ENCODE results near the gene ANXA2R.
A peak's percentile ranks its signal among the peaks of the same experiment; 100 is the strongest.
"Not testable (repeated sequence)": the region's sequence is repeated elsewhere in the genome, so short reads cannot be mapped to it uniquely, and the experiment has no call there.

Gene ANXA2R

GRCh38 chr5:43040287-43041098 is at the start of gene ANXA2R:
Gene ANXA2R, minus strand, starts transcription at chr5:43040319. Its CDS starts 273 bp downstream, at chr5:43040046.
- DNase-seq, result peak in 51 of 56 donors; percentile 5 to 75 (median 50)

GRCh38 chr5:43086118-43086908 is 46.2 kb upstream of the ANXA2R start:
- DNase-seq, result not testable (repeated sequence)

- no peak for DNase-seq
These were observed 45.3 kb upstream of the ANXA2R start for GRCh38 chr5:43085453-43085852.

GRCh38 chr5:43084468-43084867 is 44.3 kb upstream of the ANXA2R start:
- DNase-seq, result not testable (repeated sequence)

- DNase-seq, result not testable (repeated sequence)
These were observed 41.2 kb upstream of the ANXA2R start for GRCh38 chr5:43081345-43081744.

- no peak for DNase-seq
These were observed 38.8 kb upstream of the ANXA2R start for GRCh38 chr5:43078956-43079355.

GRCh38 chr5:43077446-43078191 is 37.5 kb upstream of the ANXA2R start:
- DNase-seq, result not testable (repeated sequence)

- no peak for DNase-seq
These were observed 35.5 kb upstream of the ANXA2R start for GRCh38 chr5:43075319-43076293.

GRCh38 chr5:43074987-43075318 is 34.8 kb upstream of the ANXA2R start:
- no peak for DNase-seq

- peak in 2 of 56 donors; percentile 5 to 6 for DNase-seq
These were observed 33.8 kb upstream of the ANXA2R start for GRCh38 chr5:43073597-43074546.

GRCh38 chr5:43069401-43069720 is 29.2 kb upstream of the ANXA2R start:
- DNase-seq, result not testable (repeated sequence)

GRCh38 chr5:43068037-43068436 is 27.9 kb upstream of the ANXA2R start:
- no peak for DNase-seq

GRCh38 chr5:43066799-43067741 is 27.0 kb upstream of the ANXA2R start:
- peak; percentile 24 to 93 (median 84) for DNase-seq

- DNase-seq, result peak in 54 of 56 donors; percentile 11 to 92 (median 79)
These were observed 26.1 kb upstream of the ANXA2R start for GRCh38 chr5:43065948-43066798.

- peak in 3 of 56 donors; percentile 9 to 22 (median 11) for DNase-seq
These were observed 25.3 kb upstream of the ANXA2R start for GRCh38 chr5:43065387-43065947.

GRCh38 chr5:43063721-43064171 is 23.6 kb upstream of the ANXA2R start:
- DNase-seq, result no peak

All from nucleus accumbens (tissue), 56 donors.